Tibial nerve (tissue), 4 donors: Measurements from ENCODE around the gene MDN1. TPM values are rescaled to one million over a fixed set of nuclear protein-coding genes. Genes with fewer than 3 reads are reported as not detected.

Source experiments
- DNase-seq, 2 donors: peaks; one replicate each; pipeline ENCODE4 v3.0.0-alpha.2; 2019; ENCODE audit warnings: low spot score in 2 of 2
- H3K27ac ChIP-seq, 4 donors: fragments of 200-600 bp; sonication (generic) in 3 of 4; one replicate each; pipeline ENCODE4 v1.5.1; 2017 to 2019; ENCODE audit warnings: mild to moderate bottlenecking in 1 of 4
- H3K27me3 ChIP-seq, 2 donors: fragments of 200-600 bp; sonication (generic) in 1 of 2; one replicate each; pipeline versions ENCODE4 v1.5.1 to v1.6.0; 2017 to 2019
- H3K36me3 ChIP-seq, 3 donors: fragments of 200-600 bp; sonication (generic); one replicate each; pipeline ENCODE4 v1.5.1; 2018 to 2019
- H3K4me1 ChIP-seq, 4 donors: fragments of 200-600 bp; sonication (generic) in 3 of 4; one replicate each; pipeline ENCODE4 v1.5.1; 2017 to 2019
- H3K4me3 ChIP-seq, 4 donors: fragments of 200-600 bp; sonication (generic) in 3 of 4; one replicate each; pipeline ENCODE4 v1.5.1; 2017 to 2019; ENCODE audit warnings: mild to moderate bottlenecking in 1 of 4, moderate library complexity in 1 of 4
- H3K9me3 ChIP-seq, 4 donors: fragments of 200-600 bp; sonication (generic) in 3 of 4; one replicate each; pipeline ENCODE4 v1.5.1; 2017 to 2019
- CTCF ChIP-seq, 5 experiments: fragments of 200-600 bp in 3 of 5; fragments of 450-650 bp in 2 of 5; sonication (generic) in 3 of 5; IDR thresholded peaks; one replicate each; pipeline ENCODE4 v1.5.1; 2016 to 2019; ENCODE audit warnings: antibody characterized with exemption in 5 of 5, mild to moderate bottlenecking in 3 of 5, moderate library complexity in 2 of 5
- EP300 ChIP-seq, 2 donors: sonication (generic); formaldehyde crosslinking; IDR thresholded peaks; one replicate each; pipeline ENCODE4 v1.6.1; 2017; ENCODE audit warnings: antibody characterized with exemption in 2 of 2, mild to moderate bottlenecking in 1 of 2
- POLR2A ChIP-seq, 2 donors: fragments of 450-650 bp; IDR thresholded peaks; one replicate each; pipeline ENCODE4 v1.6.1; 2017; ENCODE audit warnings: antibody characterized with exemption in 2 of 2, mild to moderate bottlenecking in 2 of 2, moderate library complexity in 2 of 2
- WGBS, 2 donors: methylation state at CpG; one replicate each; pipeline ENCODE4 v1.1.5; 2018; 5-methylcytosine and 5-hydroxymethylcytosine counted together
- total RNA-seq, 4 donors: library from RNA; depleted of rRNA; stranded (reverse); fragments of >200 nt; gene quantifications; one replicate each; pipeline ENCODE4 v1.1.0, GENCODE V29; 2016

The MDN1 gene
- total RNA-seq, 4 donors from 2014 or later: 29.4 to 46.2 (median 39.8) TPM

GRCh38 chr6:89769572-89769971 lies 50.0 kb downstream of the MDN1 start:
- H3K4me3 ChIP-seq: no peak overlapping the region
- no peak for DNase-seq
- H3K27ac ChIP-seq: no peak overlapping the region
- H3K4me1 ChIP-seq: no peaks in the 10 kb centered on the region
- peaks cover 3 to 100% (median 9%) of the 10 kb centered on the region in 3 donors for H3K36me3 ChIP-seq
- no peaks in the 10 kb centered on the region for H3K27me3 ChIP-seq
- 91 to 97% methylated on average over 3 of the region's 3 CpGs for WGBS, 2 donors
- no peak for TF ChIP-seq POLR2A (IDR thresholded peaks at IDR 0.05)
- TF ChIP-seq EP300 (IDR thresholded peaks at IDR 0.05): no peak
- TF ChIP-seq CTCF (IDR thresholded peaks at IDR 0.05): no peak
- H3K9me3 ChIP-seq: no peaks in the 10 kb centered on the region

- TF ChIP-seq CTCF (IDR thresholded peaks at IDR 0.05): no peak
- TF ChIP-seq EP300 (IDR thresholded peaks at IDR 0.05): no peak
- TF ChIP-seq POLR2A (IDR thresholded peaks at IDR 0.05): no peak
- no peaks in the 10 kb centered on the region for H3K27me3 ChIP-seq
- H3K9me3 ChIP-seq: no peaks in the 10 kb centered on the region
- H3K4me3 ChIP-seq: no peak overlapping the region
- WGBS, 2 donors: 75 to 93% methylated on average over 6 of the region's 6 CpGs
- DNase-seq: no peak
- no peaks in the 10 kb centered on the region for H3K4me1 ChIP-seq
- no peak overlapping the region for H3K27ac ChIP-seq
- H3K36me3 ChIP-seq: peaks cover 3 to 99% (median 9%) of the 10 kb centered on the region in 3 donors
These were observed 51.3 kb downstream of the MDN1 start for GRCh38 chr6:89768324-89768723.

GRCh38 chr6:89763550-89763949 lies 56.0 kb downstream of the MDN1 start:
- no peaks in the 10 kb centered on the region for H3K4me1 ChIP-seq
- H3K27ac ChIP-seq: no peak overlapping the region
- WGBS, 2 donors: 84 to 88% methylated on average over 2 of the region's 2 CpGs
- H3K36me3 ChIP-seq: peaks cover 0 to 92% (median 0%) of the 10 kb centered on the region in 3 donors
- no peak overlapping the region for H3K4me3 ChIP-seq
- DNase-seq: no peak
- no peaks in the 10 kb centered on the region for H3K9me3 ChIP-seq
- TF ChIP-seq CTCF (IDR thresholded peaks at IDR 0.05) (no peak), POLR2A (IDR thresholded peaks at IDR 0.05) (no peak), EP300 (IDR thresholded peaks at IDR 0.05) (no peak)
- H3K27me3 ChIP-seq: no peaks in the 10 kb centered on the region

- Histone ChIP-seq H3K9me3 (no peaks in the 10 kb centered on the region), H3K27ac (no peak overlapping the region), H3K27me3 (no peaks in the 10 kb centered on the region), H3K4me1 (no peaks in the 10 kb centered on the region), H3K36me3 (peaks cover 0 to 88% (median 6%) of the 10 kb centered on the region in 3 donors), H3K4me3 (no peak overlapping the region)
- 82 to 95% methylated on average over 1 of the region's 1 CpG for WGBS, 2 donors
- TF ChIP-seq POLR2A (IDR thresholded peaks at IDR 0.05) (no peak), EP300 (IDR thresholded peaks at IDR 0.05) (no peak)
- no peak for DNase-seq
These were observed 60.8 kb downstream of the MDN1 start for GRCh38 chr6:89758830-89759229.

- no peaks in the 10 kb centered on the region for H3K4me1 ChIP-seq
- H3K27ac ChIP-seq: no peak overlapping the region
- peaks cover 3 to 96% (median 16%) of the 10 kb centered on the region in 3 donors for H3K36me3 ChIP-seq
- DNase-seq: no peak
- no peak overlapping the region for H3K4me3 ChIP-seq
- H3K9me3 ChIP-seq: no peaks in the 10 kb centered on the region
- H3K27me3 ChIP-seq: no peaks in the 10 kb centered on the region
- 86 to 89% methylated on average over 5 of the region's 5 CpGs for WGBS, 2 donors
- TF ChIP-seq CTCF (IDR thresholded peaks at IDR 0.05): no peak
- TF ChIP-seq POLR2A (IDR thresholded peaks at IDR 0.05): no peak
- no peak for TF ChIP-seq EP300 (IDR thresholded peaks at IDR 0.05)
These were observed 69.3 kb downstream of the MDN1 start for GRCh38 chr6:89750338-89750737.

- WGBS, 2 donors: 55 to 86% methylated on average over 1 of the region's 1 CpG
- TF ChIP-seq CTCF (IDR thresholded peaks at IDR 0.05): no peak
- TF ChIP-seq POLR2A (IDR thresholded peaks at IDR 0.05): no peak
- TF ChIP-seq EP300 (IDR thresholded peaks at IDR 0.05): no peak
- H3K4me3 ChIP-seq: no peak overlapping the region
- no peak overlapping the region for H3K27ac ChIP-seq
- DNase-seq: no peak
- H3K9me3 ChIP-seq: no peaks in the 10 kb centered on the region
- H3K27me3 ChIP-seq: no peaks in the 10 kb centered on the region
- peaks cover 3 to 97% (median 16%) of the 10 kb centered on the region in 3 donors for H3K36me3 ChIP-seq
- no peaks in the 10 kb centered on the region for H3K4me1 ChIP-seq
These were observed 69.7 kb downstream of the MDN1 start for GRCh38 chr6:89749918-89750317.
